ENCODE measurements around the gene BRSK2.

The BRSK2 gene

GRCh38 chr11:1482581-1483444, 93.1 kb downstream of the BRSK2 start:
- no peak for DNase-seq (ENCODE audit: low read depth in 2 of 2)

DNA sequence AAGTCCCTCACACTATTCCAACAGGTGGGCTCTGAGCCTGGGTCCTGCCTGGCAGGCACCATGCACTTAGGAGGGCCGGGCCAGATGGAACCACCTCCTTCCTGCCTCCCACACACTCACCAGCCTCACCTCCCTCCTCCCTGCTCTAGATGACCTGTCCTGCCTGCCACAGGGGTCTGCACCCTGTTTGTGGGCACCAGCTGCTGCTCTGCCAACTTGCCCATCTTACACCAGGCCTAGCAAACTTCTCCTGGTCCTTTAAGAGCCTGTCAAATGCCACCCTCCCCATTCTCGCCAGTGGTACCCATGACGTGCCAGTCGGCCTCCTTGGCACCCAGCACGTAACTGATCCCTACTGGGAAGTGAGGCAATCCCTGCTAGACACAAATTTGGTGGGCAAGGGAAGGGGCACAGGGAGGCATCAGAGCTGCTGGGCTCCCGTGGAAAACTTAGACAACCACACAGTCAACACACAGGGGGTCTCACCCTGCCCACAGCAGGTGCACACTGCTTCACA, 93.8 kb downstream of the BRSK2 start:
- DNase-seq (ENCODE audit: low read depth in 2 of 2): no peak

- DNase-seq (ENCODE audit: low read depth in 2 of 2): no peak
These were observed 94.4 kb downstream of the BRSK2 start for GRCh38 chr11:1484061-1484671.

GRCh38 chr11:1484695-1485503, 95.2 kb downstream of the BRSK2 start:
- DNase-seq (ENCODE audit: low read depth in 2 of 2): no peak

- no peak for DNase-seq (ENCODE audit: low read depth in 2 of 2)
These were observed 95.8 kb downstream of the BRSK2 start for GRCh38 chr11:1485504-1485885.

- no peak for DNase-seq (ENCODE audit: low read depth in 2 of 2)
These were observed 96.5 kb downstream of the BRSK2 start, which contains the start of gene MOB2 for GRCh38 chr11:1486054-1486825. Gene MOB2 (minus strand): TSS chr11:1486779. CDS start chr11:1486556, 223 bp downstream.

DNA sequence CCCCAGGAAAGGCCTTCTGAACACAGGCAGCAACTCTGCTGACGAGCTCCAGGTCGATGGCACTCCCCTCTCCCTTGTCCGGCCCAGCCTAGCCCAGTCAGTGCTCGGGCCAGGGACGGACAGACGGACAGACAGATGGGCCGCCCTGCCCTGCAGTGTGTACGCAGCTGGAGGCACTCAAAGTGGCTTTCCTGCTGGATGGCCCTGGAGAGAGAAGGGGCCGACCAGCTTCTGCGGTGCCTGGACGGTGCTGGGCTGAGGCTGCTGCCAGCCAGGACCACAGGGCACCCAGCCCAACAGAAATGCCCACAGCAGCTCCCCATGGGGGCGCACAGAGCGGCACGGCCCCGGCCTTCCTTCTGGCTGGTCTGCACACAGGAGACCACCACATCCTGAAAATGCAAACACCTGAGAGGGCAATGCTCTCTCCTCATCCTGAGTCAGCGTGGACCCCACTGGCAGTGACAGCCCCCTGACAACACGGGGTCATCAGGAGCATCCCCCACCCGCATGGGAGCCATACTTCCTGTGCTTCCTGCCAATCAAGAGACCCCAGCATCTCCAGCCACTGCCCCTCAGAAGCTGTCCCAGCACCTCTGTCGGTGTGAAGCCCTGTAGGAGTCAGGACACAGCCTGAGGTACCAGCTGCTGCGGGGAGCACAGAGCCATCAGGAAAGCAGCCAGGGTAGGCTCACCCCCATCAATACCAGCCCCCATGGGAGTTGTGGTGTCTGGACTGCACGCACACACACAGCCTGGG, 97.5 kb downstream of the BRSK2 start:
- DNase-seq (ENCODE audit: low read depth in 2 of 2): no peak

GRCh38 chr11:1487851-1488574, 98.3 kb downstream of the BRSK2 start:
- DNase-seq (ENCODE audit: low read depth in 2 of 2): no peak

GRCh38 chr11:1488575-1489180, 98.9 kb downstream of the BRSK2 start:
- DNase-seq (ENCODE audit: low read depth in 2 of 2): no peak

DNA sequence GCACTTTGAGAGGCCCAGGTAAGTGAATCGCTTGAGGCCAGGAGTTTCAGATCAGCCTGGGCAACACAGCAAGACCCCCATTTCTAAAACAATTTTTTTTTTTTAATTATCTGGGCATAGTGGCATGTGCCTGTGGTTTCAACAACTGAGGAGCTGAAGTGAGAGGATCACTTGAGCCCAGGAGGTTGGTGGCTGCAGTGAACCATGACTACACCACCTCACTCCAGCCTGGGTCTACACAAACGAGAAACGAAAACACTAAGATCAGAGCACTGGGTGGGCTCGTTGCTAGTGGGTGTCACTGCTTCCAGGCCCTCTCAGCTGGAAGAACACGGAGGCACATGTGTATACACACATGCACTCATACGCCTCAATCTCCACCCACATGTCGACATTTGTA, 100.9 kb downstream of the BRSK2 start:
- DNase-seq (ENCODE audit: low read depth in 2 of 2): no peak

GRCh38 chr11:1491379-1491778, 101.6 kb downstream of the BRSK2 start:
- DNase-seq (ENCODE audit: low read depth in 2 of 2): no peak

DNA sequence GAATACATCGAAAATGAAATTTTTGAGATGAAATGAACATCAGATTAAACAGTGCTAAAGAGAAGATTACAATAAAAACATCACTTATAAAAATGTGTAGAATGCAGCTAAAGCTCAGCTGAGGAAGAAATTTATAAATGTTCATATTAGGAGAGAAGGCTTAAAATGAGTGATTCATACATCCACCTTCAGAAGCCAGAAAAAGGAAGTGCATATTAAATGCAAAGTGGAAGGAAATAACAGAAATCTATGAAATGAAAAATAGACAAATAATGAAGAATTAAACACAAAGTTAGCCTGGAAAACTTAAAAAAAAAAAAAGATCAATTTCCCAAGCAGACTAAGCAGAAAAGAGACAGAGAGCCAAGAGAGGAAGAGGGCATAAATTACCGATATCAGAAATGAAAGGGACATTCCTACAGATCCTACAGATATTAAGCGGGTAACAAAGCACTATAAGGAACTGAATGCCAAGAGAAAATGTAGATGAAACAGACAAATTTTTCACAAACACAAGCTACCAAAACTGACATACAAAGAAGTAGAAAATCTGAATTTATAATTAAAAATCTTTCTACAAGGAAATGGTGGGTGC, 104.0 kb downstream of the BRSK2 start:
- no peak for DNase-seq (ENCODE audit: low read depth in 2 of 2)

- no peak for DNase-seq (ENCODE audit: low read depth in 2 of 2)
These were observed 104.9 kb downstream of the BRSK2 start for GRCh38 chr11:1494650-1495049.

DNA sequence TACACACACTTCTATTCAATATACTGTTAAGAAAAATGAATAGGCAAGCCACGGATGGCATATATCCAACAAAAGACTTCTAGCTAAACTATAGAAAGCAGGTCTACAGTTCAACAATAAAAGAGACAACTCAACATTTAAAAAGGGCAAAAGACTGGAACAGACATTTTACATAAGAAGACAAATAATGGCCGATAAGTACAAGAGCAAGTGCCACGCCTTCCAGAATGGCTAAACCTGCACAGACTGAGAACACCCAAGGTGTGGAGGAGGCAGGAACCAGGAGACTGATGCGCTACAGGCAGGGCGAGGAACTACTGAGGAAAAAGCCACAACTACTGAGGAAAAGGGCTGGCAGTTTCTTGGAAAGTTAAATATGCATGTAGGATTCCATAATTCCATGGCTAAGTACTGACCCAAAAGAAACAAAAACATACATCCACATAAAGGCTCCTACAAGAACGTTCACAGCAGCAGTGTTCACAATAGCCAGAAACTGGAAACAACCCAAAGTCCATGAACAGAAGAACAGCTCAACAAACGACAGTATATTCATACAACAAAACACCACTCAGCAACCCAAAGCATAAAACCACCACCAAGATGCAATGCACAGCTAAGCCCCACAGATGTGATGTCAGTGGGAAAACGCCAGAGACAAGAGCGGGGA, 106.5 kb downstream of the BRSK2 start:
- DNase-seq (ENCODE audit: low read depth in 2 of 2): no peak

DNA sequence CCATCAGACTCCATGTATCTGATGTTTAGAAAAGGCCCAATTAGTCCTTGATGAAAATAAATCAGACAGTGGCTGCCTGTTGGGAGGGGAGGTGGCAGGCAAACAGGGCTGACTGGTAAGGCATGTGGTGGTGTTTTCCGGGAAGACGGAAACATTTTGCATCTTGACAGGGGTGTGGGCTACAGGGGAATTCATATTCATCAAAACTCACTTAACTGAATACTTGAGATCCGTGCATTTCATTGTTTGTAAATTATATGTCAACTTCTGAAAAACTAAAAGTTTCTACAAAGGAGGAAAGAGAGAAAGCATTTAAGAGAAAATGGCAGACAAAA, 107.0 kb downstream of the BRSK2 start:
- DNase-seq (ENCODE audit: low read depth in 2 of 2): no peak

GRCh38 chr11:1497600-1497999, 107.9 kb downstream of the BRSK2 start:
- no peak for DNase-seq (ENCODE audit: low read depth in 2 of 2)

- no peak for DNase-seq (ENCODE audit: low read depth in 2 of 2)
These were observed 108.5 kb downstream of the BRSK2 start for GRCh38 chr11:1498262-1498661.

- no peak for DNase-seq (ENCODE audit: low read depth in 2 of 2)
These were observed 109.6 kb downstream of the BRSK2 start for GRCh38 chr11:1499261-1499890.
